ENCODE data around the gene MDK.

Gene MDK

DNA sequence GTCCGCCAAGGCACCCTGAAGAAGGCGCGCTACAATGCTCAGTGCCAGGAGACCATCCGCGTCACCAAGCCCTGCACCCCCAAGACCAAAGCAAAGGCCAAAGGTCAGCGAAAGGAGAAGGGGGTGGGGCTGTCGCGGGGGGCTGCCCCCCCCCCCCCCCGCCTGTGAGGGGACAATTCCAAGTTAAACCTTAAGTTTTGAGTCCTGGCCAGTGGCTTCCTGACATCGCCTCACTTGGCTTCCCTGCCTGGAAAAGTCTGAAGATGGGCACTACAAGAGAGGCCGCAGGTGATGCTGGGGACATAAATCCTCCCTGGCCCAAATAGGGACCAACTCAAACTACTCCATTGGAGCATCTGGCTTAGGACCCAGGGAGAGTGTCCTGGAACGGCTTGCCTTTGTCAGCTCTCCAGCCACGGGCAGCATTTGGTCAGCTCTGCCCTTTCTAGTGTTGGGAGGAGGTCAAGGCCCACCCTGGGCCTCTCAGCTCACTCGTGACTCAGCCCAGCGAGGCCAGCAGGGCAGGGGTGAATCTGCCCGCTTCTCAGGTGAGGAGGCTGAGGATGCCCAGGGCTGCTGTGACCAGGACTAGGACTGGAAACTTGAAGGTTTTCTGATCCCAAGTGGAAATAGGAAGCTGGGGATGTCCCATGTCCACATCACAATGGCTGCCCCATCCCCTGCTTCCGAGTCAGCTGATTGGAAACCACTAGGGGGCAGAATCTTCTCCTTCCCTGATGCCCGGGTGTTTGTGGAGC, 1.4 kb downstream of the MDK start:
- peaks cover 15% of the 10 kb centered on the region for H3K27me3 ChIP-seq (ENCODE audit: insufficient read depth, poor library complexity, severe bottlenecking)
- DNase-seq (ENCODE audit: low read depth in 1 of 2, low spot score in 1 of 2): no peak
- no peak for TF ChIP-seq GABPA (IDR thresholded peaks at IDR 0.05; ENCODE audit: low read depth)
- TF ChIP-seq, protein P1, sequence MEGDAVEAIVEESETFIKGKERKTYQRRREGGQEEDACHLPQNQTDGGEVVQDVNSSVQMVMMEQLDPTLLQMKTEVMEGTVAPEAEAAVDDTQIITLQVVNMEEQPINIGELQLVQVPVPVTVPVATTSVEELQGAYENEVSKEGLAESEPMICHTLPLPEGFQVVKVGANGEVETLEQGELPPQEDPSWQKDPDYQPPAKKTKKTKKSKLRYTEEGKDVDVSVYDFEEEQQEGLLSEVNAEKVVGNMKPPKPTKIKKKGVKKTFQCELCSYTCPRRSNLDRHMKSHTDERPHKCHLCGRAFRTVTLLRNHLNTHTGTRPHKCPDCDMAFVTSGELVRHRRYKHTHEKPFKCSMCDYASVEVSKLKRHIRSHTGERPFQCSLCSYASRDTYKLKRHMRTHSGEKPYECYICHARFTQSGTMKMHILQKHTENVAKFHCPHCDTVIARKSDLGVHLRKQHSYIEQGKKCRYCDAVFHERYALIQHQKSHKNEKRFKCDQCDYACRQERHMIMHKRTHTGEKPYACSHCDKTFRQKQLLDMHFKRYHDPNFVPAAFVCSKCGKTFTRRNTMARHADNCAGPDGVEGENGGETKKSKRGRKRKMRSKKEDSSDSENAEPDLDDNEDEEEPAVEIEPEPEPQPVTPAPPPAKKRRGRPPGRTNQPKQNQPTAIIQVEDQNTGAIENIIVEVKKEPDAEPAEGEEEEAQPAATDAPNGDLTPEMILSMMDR (IDR thresholded peaks at IDR 0.05; ENCODE audit: insufficient read depth, low read length): peak; percentile 18
- H3K4me3 ChIP-seq (replicated peaks; ENCODE audit: insufficient read depth, low read length): no peak overlapping the region
- no peak overlapping the region for H3K27ac ChIP-seq (replicated peaks)

DNA sequence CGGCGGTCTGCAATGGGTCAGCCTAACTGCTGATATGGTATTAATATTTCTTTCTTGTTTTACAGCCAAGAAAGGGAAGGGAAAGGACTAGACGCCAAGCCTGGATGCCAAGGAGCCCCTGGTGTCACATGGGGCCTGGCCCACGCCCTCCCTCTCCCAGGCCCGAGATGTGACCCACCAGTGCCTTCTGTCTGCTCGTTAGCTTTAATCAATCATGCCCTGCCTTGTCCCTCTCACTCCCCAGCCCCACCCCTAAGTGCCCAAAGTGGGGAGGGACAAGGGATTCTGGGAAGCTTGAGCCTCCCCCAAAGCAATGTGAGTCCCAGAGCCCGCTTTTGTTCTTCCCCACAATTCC, 1.9 kb downstream of the MDK start:
- no peak overlapping the region for H3K4me3 ChIP-seq (replicated peaks; ENCODE audit: insufficient read depth, low read length)
- H3K27me3 ChIP-seq (ENCODE audit: insufficient read depth, poor library complexity, severe bottlenecking): peaks cover 15% of the 10 kb centered on the region
- no peak overlapping the region for H3K27ac ChIP-seq (replicated peaks)
- no peak for TF ChIP-seq SPI1 (IDR thresholded peaks at IDR 0.05; ENCODE audit: borderline replicate concordance, low read depth)
- TF ChIP-seq, protein P2, sequence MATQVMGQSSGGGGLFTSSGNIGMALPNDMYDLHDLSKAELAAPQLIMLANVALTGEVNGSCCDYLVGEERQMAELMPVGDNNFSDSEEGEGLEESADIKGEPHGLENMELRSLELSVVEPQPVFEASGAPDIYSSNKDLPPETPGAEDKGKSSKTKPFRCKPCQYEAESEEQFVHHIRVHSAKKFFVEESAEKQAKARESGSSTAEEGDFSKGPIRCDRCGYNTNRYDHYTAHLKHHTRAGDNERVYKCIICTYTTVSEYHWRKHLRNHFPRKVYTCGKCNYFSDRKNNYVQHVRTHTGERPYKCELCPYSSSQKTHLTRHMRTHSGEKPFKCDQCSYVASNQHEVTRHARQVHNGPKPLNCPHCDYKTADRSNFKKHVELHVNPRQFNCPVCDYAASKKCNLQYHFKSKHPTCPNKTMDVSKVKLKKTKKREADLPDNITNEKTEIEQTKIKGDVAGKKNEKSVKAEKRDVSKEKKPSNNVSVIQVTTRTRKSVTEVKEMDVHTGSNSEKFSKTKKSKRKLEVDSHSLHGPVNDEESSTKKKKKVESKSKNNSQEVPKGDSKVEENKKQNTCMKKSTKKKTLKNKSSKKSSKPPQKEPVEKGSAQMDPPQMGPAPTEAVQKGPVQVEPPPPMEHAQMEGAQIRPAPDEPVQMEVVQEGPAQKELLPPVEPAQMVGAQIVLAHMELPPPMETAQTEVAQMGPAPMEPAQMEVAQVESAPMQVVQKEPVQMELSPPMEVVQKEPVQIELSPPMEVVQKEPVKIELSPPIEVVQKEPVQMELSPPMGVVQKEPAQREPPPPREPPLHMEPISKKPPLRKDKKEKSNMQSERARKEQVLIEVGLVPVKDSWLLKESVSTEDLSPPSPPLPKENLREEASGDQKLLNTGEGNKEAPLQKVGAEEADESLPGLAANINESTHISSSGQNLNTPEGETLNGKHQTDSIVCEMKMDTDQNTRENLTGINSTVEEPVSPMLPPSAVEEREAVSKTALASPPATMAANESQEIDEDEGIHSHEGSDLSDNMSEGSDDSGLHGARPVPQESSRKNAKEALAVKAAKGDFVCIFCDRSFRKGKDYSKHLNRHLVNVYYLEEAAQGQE (IDR thresholded peaks at IDR 0.05; ENCODE audit: insufficient replicate concordance, low read depth): no peak
- no peak for TF ChIP-seq GABPA (IDR thresholded peaks at IDR 0.05; ENCODE audit: low read depth)
- TF ChIP-seq, protein P1 (IDR thresholded peaks at IDR 0.05; ENCODE audit: insufficient read depth, low read length): no peak
- DNase-seq (ENCODE audit: low read depth in 1 of 2, low spot score in 1 of 2): no peak

DNA sequence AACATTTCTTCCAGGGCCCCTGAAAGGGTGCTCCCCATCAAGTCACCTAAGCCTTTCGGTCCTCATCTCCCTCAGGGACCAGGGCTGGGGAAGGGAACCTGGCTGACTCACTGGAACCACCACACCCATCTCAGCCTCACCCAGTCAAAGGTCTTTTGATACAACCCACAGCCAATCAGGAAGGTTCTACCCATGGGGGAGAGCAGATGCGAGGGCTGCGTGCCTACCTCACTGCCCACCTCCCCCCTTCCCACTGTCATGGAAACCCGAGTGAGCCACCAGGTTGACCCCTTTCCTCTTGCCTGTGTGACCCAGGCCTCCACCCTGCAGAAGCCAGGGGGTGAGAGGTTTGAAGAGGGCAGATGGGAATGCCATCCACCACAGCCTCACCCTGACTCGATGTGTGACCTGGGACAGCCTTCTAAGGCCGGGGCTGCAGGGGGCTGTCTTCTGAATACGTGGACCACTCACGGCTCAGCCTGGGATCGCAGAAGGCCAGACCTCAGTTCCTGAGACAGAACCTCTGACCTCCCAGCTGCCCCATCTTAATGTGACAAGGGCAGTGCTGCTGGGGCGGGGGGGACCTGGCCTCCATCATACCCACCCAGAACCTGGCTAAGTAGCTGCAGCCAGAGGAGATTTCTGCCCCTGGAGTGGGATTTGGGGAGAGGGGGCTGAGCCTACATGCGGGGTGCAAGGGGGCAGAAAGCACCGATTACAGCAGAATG, 2.7 kb downstream of the MDK start:
- TF ChIP-seq, protein P1 (IDR thresholded peaks at IDR 0.05; ENCODE audit: insufficient read depth, low read length): no peak
- TF ChIP-seq POLR2AphosphoS5 (IDR thresholded peaks at IDR 0.05; ENCODE audit: low read depth) (no peak), GABPA (IDR thresholded peaks at IDR 0.05; ENCODE audit: low read depth) (no peak), SPI1 (IDR thresholded peaks at IDR 0.05; ENCODE audit: borderline replicate concordance, low read depth) (no peak)
- TF ChIP-seq, protein P2 (IDR thresholded peaks at IDR 0.05; ENCODE audit: insufficient replicate concordance, low read depth): no peak
- Histone ChIP-seq H3K27ac (replicated peaks) (no peak overlapping the region), H3K27me3 (ENCODE audit: insufficient read depth, poor library complexity, severe bottlenecking) (peaks cover 21% of the 10 kb centered on the region), H3K4me3 (replicated peaks; ENCODE audit: insufficient read depth, low read length) (no peak overlapping the region)
- DNase-seq (ENCODE audit: low read depth in 1 of 2, low spot score in 1 of 2): no peak

All from HL-60 (cell line).